ENCODE results near the gene CIC.

CIC gene

DNA sequence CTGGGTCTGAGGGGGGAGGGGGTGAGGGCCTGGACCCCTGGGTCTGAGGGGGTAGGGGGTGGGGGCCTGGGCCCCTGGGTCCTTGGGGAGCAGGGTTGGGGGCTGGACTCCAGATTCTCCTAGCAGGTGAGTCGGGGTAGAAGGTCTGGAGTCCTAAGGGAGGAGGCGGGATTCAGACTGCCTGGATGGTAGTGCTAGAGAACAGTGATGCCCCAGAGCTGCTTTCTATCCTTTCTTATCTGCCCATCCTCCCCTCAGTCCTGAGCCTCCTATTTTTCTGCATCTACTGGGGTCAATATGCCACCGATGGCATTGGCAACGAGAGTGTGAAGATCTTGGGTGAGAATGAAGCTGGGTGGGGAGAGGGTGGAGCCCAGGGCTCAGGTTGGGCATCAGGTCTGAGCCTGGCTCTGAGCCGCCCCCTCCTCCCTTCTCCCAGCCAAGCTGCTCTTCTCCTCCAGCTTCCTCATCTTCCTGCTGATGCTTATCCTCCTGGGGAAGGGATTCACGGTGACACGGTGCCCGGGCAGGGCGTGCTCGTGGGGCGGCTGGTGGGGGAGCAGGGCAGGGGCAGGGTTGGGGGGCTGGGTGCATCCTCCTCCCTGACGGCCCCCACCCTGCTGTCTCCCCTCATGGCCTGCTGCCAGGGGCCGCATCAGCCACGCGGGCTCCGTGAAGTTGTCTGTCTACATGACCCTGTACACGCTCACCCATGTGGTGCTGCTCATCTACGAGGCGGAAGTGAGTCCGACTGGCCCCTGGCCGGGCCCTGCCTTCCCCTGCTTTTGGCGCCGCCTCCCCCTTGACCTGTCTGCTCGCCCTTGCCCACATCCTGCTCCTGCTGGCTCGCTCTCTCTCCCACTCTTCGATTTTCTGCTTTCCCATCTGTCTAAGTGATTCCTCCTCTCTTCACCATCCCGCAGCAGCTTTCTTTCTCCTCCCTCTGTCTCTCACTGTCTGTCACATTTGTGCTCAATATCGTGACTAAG, 47.5 kb downstream of the CIC start:
- TF ChIP-seq, protein P1, sequence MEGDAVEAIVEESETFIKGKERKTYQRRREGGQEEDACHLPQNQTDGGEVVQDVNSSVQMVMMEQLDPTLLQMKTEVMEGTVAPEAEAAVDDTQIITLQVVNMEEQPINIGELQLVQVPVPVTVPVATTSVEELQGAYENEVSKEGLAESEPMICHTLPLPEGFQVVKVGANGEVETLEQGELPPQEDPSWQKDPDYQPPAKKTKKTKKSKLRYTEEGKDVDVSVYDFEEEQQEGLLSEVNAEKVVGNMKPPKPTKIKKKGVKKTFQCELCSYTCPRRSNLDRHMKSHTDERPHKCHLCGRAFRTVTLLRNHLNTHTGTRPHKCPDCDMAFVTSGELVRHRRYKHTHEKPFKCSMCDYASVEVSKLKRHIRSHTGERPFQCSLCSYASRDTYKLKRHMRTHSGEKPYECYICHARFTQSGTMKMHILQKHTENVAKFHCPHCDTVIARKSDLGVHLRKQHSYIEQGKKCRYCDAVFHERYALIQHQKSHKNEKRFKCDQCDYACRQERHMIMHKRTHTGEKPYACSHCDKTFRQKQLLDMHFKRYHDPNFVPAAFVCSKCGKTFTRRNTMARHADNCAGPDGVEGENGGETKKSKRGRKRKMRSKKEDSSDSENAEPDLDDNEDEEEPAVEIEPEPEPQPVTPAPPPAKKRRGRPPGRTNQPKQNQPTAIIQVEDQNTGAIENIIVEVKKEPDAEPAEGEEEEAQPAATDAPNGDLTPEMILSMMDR (IDR thresholded peaks at IDR 0.05; ENCODE audit: borderline replicate concordance, control extremely low read depth, extremely low read depth, insufficient read depth, missing control alignments): no peak
- peak; percentile 82 for DNase-seq (ENCODE audit: low spot score)
- in situ Hi-C loops (cut with MboI; ENCODE audit: low sequenced_read_pairs, unreplicated experiment): no loop called here

DNA sequence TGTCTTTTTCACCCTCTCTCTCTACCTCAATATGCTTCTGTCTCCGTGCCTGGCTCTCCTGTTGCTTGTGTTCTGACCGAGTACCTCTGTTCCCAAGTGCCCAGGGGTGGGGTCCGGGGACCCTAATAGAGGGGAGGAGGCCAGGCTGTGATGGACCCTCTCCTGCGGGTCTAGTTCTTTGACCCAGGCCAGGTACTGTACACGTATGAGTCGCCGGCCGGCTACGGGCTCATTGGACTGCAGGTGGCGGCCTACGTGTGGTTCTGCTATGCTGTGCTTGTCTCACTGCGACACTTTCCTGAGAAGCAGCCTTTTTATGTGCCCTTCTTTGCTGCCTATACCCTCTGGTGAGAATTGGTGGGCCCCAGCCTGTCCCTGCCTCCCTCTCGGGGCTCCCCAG, 48.5 kb downstream of the CIC start:
- in situ Hi-C loops (cut with MboI; ENCODE audit: low sequenced_read_pairs, unreplicated experiment): no loop called here
- no peak for DNase-seq (ENCODE audit: low spot score)
- TF ChIP-seq, protein P1 (IDR thresholded peaks at IDR 0.05; ENCODE audit: borderline replicate concordance, control extremely low read depth, extremely low read depth, insufficient read depth, missing control alignments): no peak

DNA sequence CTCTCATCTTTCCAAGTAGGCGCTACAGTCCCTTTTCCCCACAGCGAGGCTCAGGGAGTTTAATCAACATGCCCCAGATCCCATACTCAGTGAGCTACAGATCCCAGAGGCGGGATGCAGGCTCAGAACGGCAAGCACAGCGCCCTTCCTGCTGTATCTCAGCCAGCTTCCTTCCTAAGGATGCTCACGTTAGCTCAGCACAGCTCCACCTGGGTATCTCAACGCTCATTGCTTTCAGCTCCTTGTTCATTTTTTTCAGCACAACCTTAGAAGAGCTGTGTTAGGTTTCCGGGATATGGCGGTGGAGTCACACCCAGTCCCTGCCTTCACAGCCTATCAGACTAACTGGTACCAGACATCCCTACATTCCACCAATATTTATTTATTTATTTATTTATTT, 53.3 kb downstream of the CIC start:
- DNase-seq (ENCODE audit: low spot score): no peak
- in situ Hi-C loops (cut with MboI; ENCODE audit: low sequenced_read_pairs, unreplicated experiment): no loop called here
- TF ChIP-seq, protein P1 (IDR thresholded peaks at IDR 0.05; ENCODE audit: borderline replicate concordance, control extremely low read depth, extremely low read depth, insufficient read depth, missing control alignments): no peak

DNA sequence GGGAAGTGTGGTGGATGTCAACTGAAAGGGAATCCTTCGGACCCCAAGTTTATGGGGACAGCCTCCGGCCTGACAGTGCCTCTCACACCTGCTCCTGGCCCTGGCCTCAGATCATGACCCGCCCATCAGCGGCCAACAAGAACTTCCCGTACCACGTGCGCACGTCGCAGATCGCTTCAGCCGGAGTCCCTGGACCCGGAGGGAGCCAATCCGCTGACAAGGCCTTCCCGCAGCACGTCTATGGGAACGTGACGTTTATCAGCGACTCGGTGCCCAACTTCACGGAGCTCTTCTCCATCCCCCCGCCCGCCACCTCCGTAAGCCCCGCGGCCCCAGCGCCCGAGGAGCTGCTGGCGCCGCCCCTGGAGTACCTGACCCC, 54.4 kb downstream of the CIC start:
- TF ChIP-seq, protein P1 (IDR thresholded peaks at IDR 0.05; ENCODE audit: borderline replicate concordance, control extremely low read depth, extremely low read depth, insufficient read depth, missing control alignments): no peak
- in situ Hi-C loops (cut with MboI; ENCODE audit: low sequenced_read_pairs, unreplicated experiment): no loop called here
- no peak for DNase-seq (ENCODE audit: low spot score)

DNA sequence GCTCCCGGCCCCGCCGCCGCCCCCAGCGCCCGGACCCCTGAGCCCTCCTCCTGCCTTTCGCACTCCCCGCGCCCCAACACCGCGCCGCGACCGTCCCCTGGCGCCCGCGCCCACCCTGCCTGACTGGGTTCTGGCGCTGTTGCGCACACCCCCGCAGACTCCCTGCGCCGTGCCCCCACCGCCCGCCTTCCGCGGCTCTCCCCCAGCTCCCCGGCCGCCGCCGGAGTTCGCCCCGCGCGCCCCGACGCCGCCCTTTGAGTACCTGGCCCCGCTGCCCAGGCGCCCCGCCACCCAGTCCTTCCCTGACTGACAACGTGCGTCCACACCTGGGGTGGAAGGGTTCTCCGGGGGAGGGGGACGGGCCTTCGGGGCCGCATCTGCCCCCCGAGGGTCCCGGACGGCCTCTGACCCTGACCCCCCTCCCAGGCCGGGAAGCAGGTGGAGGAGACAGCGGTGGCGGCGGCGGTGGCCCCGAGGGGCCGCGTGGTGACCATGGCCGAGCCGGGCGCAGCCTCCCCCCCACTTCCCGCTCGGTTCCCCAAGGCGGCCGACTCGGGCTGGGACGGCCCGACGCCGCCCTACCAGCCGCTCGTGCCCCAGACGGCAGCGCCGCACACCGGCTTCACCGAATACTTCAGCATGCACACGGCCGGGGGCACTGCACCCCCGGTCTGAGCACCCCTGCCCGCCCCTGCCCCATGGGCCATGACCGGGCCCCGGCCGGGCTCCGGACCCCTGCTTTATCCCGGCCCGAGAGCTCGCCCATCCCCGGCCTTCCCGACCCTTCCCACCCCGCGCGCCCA, 55.0 kb downstream of the CIC start:
- in situ Hi-C loops (cut with MboI; ENCODE audit: low sequenced_read_pairs, unreplicated experiment): no loop called here
- TF ChIP-seq, protein P1 (IDR thresholded peaks at IDR 0.05; ENCODE audit: borderline replicate concordance, control extremely low read depth, extremely low read depth, insufficient read depth, missing control alignments): no peak
- no peak for DNase-seq (ENCODE audit: low spot score)

DNA sequence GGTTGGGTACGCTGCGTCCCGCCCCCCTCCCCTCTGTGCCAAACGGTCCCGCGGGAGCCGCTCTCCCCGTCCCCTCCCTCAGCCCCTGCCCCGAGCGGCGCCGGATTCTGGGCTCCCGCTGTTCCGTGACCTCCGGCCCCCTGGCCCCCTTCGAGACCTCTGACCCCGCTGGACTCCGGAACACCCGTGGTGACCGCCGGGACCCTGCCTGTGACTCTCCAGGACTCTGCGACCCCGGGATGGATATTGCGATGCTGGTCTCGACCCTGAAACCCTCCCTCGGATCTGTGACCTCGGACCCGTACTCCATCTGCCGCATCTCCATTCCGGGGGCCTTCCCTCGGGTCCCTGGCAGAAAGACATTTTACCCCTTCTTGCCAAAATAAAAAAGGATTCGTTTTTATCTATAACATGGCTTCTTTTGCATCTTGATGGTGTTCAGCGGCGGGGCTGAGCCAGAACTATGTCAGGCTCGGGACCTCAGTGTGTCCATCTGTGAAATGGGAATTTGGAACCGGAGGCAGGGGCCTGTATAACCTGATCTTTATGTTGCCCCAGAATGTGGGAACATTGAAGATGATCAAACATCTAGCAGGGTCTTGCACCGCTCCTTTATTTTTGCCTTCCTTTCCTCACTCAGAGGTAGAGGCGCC, 55.7 kb downstream of the CIC start:
- in situ Hi-C loops (cut with MboI; ENCODE audit: low sequenced_read_pairs, unreplicated experiment): no loop called here

More for the DNA sequence above, 55.7 kb downstream of the CIC start:
- TF ChIP-seq, protein P1 (IDR thresholded peaks at IDR 0.05; ENCODE audit: borderline replicate concordance, control extremely low read depth, extremely low read depth, insufficient read depth, missing control alignments): no peak
- no peak for DNase-seq (ENCODE audit: low spot score)

Measured in GM13976 (cell line).